Measurements from ENCODE around the gene CYP46A1.
"Not testable (repeated sequence)": the region's sequence is repeated elsewhere in the genome, so short reads cannot be mapped to it uniquely, and the experiment has no call there.

CYP46A1 gene

DNA sequence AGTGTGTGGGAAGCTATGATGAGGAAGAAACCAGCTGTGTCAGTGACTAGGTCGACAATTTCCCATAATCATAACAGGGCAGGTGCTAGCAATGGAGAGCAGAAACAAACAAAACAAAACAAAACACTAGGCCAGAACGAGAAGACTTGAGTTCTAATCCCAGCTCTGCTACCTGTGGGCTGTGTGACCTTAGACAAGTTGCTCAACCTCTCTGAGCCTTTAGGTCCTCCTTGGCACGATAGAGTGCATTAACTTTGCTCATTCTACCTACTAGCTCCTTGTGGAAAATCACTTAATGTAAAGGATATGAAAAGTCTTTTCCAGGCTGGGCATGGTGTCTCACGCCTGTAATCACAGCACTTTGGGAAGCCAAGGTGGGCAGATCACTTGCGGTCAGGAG lies 27.9 kb upstream of the CYP46A1 start:
- in situ Hi-C loops (cut with MboI; ENCODE audit: low sequenced_read_pairs) = no loop called here

- in situ Hi-C loops (cut with MboI; ENCODE audit: low sequenced_read_pairs) = no loop called here
These were observed 26.4 kb upstream of the CYP46A1 start for GRCh38 chr14:99657645-99658155.

- in situ Hi-C loops (cut with MboI; ENCODE audit: low sequenced_read_pairs) = no loop called here
These were observed 25.8 kb upstream of the CYP46A1 start for GRCh38 chr14:99658218-99658845.

DNA sequence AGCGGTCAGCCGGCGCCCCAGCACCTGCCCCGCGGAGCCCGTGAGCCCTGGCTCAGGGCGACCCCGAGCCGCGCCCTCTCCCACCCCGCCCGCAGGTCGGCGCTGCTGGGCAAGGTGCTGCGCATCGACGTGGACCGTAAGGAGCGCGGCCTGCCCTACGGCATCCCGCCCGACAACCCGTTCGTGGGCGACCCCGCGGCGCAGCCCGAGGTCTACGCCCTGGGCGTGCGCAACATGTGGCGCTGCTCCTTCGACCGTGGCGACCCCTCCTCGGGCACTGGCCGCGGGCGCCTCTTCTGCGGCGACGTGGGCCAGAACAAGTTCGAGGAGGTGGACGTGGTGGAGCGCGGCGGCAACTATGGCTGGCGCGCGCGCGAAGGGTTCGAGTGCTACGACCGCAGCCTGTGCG lies 24.8 kb upstream of the CYP46A1 start:
- in situ Hi-C loops (cut with MboI; ENCODE audit: low sequenced_read_pairs) = no loop called here

DNA sequence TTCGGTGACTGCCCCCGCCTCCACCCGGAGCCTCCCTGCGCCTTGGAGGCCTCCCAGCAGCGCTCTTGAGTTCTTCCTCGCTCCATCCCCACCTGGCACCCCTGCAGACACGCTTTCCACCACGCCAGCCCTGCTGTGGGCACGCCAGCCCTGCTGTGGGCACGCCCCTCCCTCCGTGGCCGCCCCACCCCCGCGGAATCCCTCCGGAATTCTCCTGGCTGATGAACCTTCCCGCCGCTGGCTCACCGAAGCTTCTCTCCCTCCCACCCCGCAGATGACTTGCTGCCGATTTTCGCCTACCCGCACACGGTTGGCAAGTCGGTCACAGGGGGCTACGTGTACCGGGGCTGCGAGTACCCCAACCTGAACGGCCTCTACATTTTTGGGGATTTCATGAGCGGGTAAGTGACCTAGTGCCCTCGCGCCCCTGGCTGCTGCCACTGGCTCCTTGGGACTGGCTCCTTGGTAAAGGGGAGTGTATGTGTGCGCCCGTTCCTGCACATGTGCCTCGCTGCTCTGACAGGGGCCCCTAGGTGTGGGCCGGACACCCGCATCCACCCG lies 24.0 kb upstream of the CYP46A1 start:
- in situ Hi-C loops (cut with MboI; ENCODE audit: low sequenced_read_pairs) = no loop called here

DNA sequence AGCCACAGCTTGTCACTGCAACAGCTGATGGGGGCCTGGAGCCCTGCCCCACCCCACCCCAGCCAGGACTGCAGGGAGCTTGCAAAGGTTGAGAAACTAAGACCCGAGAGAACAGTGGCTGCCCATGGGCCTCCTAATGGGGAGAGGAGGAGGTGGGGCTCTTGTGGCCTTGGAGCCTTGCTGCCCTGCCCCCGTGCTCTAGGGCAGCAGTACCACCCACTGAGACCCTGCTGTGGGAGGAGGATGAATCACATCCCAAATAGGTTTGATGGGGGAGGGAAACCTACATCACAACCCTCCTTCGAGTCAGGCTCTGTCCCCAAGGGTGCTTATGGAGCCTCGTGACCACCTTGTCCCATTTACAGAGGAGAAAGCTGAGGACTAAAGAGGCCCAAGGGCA lies 23.3 kb upstream of the CYP46A1 start:
- in situ Hi-C loops (cut with MboI; ENCODE audit: low sequenced_read_pairs) = no loop called here

DNA sequence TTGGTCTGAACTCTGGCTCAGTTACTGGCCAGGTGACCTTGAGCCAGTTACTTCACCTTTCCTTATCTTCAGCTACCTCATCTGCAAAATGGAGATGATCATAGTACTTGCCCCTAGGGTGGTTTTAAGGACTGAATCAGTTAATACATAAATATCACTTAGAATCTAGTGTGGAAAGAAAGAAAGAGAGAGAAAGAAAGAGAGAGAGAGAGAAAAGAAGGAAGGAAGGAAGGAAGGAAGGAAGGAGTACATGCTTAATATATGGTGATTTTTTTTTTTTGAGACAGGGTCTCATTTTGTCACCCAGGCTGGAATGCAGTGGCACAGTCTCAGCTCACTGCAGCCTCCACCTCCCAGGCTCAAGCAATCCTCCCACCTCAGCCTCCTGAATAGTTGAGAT lies 22.9 kb upstream of the CYP46A1 start:
- in situ Hi-C loops (cut with MboI; ENCODE audit: low sequenced_read_pairs) = not testable (repeated sequence)

DNA sequence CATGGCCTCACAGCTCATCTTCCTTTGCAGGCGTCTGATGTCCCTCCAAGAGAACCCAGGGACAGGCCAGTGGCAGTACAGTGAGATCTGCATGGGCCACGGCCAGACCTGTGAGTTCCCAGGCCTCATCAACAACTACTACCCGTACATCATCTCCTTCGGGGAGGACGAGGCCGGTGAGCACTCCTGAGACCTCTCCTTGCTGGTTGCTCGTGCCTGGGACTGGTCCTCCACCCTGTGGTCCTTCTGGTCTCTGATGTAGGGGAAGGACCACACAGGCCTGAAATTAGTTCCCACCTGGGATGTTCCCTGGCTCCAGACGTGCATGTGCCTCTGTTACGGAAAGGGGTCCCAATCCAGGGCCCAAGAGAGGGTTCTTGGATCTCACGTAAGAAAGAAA lies 21.3 kb upstream of the CYP46A1 start:
- in situ Hi-C loops (cut with MboI; ENCODE audit: low sequenced_read_pairs) = no loop called here

DNA sequence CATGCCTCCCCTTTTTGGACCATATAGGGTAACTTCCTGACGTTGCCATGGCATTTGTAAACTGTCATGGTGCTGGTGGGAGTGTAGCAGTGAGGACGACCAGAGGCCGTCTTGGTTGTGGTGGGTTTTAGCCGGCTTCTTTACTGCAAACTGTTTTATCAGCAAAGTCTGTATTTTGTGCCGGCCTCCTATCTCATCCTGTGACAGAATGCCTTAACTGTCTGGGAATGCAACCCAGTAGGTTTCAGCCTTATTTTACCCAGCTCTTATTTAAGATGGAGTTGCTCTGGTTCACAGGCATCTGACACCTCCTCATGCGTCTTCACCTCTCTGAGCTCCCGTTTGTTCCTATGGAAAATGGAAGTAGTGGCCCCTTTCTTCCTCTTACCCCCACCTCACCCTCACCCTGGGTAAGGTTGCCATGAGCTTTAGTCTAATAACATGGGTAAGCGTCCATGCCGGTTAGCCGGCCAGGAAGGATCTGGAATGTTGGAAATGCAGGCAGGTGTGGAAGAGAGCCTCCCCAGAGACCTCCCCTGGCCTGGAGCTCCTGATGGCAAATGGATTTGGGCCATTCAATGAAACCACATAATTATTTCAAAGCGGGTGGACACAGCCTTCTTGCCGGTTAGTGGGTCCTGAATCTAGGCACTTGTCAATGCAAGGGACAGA lies 20.6 kb upstream of the CYP46A1 start:
- in situ Hi-C loops (cut with MboI; ENCODE audit: low sequenced_read_pairs) = no loop called here

- in situ Hi-C loops (cut with MboI; ENCODE audit: low sequenced_read_pairs) = no loop called here
These were observed 19.8 kb upstream of the CYP46A1 start for GRCh38 chr14:99664058-99664936.

- in situ Hi-C loops (cut with MboI; ENCODE audit: low sequenced_read_pairs) = no loop called here
These were observed 19.2 kb upstream of the CYP46A1 start for GRCh38 chr14:99664937-99665273.

DNA sequence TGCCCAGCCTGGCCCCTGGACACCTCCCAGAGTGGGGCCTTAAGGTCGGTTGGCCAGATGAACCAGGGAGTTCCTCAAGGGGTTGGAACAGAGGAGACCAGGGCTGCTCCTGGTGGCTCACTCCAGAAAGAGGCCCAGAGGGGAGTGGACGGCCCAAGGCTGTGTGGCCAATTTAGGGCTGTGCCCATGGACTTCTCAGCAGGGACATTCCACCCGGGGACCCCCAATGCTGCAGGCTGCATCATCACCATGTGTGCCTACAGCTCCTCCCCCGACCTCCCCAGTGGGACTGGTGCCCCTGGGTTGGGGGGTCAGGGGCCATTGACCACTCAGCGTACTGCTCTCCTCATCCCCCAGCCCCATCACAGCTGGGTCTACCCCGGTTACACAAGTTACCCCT lies 17.6 kb upstream of the CYP46A1 start:
- in situ Hi-C loops (cut with MboI; ENCODE audit: low sequenced_read_pairs) = no loop called here

GRCh38 chr14:99667045-99667444 lies 17.1 kb upstream of the CYP46A1 start:
- in situ Hi-C loops (cut with MboI; ENCODE audit: low sequenced_read_pairs) = no loop called here

- in situ Hi-C loops (cut with MboI; ENCODE audit: low sequenced_read_pairs) = no loop called here
These were observed 16.3 kb upstream of the CYP46A1 start for GRCh38 chr14:99667821-99668220.

DNA sequence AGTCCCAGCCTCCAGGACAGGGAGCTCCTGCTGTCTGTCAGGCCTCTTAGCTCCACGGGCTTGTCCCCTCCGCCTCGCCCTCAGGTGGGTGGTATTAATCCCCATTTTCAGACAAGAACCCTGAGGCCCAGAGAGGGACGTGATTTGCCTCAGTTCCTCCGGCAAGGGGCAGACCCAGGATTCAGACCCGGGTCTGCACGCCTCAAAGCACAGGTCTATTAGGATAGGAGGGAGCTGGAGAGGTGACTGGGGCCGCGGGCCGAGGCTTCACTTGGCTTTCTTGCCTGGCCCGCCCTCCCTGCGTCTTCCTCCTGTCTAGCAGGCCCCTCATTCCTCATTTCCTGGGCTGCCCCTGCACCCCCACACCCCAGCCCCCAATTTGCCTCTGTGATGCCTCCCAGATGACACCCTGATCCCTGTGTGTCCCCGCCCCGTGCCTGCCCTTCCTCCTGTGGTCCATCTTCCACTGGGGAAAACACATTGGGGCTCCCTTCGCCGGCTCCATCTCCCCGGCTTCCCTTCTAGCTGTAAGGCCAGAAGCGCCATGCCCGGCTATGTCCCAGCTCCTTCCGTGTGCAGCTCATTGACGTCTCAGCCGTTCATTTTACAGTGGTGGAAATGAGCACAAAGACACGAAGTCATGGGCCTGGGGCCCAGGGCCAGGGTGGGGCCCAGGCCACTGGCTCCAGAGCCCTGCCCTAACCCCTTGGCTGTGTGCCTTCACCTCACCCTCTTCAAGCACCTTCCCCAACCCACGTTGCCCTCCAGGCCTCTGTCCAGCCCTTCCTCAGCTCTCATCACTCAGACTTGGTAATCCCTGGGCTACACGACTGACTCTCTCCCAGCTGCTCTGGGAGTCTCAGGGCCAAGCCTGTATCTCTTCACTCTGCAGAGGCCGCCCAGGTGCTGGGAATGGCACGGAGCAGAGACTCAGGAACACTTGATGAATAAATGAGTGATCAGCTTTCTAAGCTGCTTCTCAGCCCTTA lies 15.5 kb upstream of the CYP46A1 start:
- in situ Hi-C loops (cut with MboI; ENCODE audit: low sequenced_read_pairs) = no loop called here

DNA sequence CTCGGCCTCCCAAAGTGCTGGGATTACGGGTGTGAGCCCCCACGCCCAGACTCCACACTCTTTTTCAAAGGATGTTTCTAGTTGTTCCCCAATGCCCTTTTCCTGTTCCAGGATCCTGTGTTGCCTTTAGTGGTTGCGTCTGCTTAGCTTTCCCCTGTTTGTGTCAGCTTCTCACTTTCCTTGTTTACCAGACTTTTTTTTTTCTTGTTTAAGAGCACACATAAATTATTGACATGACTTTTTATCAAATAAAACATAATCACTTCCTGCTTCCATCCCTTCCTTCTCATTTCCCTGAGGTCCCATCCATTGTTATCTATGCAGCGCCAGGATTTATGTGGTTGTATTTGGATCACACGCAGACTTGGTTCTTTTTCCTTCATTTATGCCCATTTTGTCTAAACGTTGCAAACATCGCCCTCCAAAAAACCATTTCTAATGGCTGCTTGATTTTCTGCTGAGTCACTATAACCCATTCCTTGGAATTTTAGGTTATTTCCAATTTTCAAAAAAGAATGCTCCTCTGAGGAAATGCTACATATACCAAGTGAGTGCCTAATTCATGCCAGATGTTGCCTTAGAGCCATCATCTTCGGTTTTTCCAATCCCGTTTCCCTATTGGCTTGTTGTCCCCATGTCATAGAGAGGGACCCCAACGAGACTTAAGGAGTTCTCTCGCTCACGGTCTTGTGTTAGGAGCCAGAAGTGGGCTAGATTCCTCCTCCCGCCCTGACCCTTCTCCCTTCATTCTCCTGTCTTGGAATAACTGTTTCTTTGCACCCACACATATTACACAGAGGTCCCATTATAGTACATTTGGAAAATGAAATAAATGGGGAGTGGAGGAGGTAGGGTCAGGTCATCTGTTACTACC lies 13.5 kb upstream of the CYP46A1 start:
- in situ Hi-C loops (cut with MboI; ENCODE audit: low sequenced_read_pairs) = no loop called here

- in situ Hi-C loops (cut with MboI; ENCODE audit: low sequenced_read_pairs) = no loop called here
These were observed 12.6 kb upstream of the CYP46A1 start for GRCh38 chr14:99671235-99672224.
